ENCODE results near the gene OR2H2.

GRCh38 chr6:29637247-29637646 lies 52.3 kb downstream of the OR2H2 start:
- TF ChIP-seq, protein P1, sequence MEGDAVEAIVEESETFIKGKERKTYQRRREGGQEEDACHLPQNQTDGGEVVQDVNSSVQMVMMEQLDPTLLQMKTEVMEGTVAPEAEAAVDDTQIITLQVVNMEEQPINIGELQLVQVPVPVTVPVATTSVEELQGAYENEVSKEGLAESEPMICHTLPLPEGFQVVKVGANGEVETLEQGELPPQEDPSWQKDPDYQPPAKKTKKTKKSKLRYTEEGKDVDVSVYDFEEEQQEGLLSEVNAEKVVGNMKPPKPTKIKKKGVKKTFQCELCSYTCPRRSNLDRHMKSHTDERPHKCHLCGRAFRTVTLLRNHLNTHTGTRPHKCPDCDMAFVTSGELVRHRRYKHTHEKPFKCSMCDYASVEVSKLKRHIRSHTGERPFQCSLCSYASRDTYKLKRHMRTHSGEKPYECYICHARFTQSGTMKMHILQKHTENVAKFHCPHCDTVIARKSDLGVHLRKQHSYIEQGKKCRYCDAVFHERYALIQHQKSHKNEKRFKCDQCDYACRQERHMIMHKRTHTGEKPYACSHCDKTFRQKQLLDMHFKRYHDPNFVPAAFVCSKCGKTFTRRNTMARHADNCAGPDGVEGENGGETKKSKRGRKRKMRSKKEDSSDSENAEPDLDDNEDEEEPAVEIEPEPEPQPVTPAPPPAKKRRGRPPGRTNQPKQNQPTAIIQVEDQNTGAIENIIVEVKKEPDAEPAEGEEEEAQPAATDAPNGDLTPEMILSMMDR (IDR thresholded peaks at IDR 0.05; ENCODE audit: low read depth, low read length, missing input control): no peak
- no peak for TF ChIP-seq GABPA (IDR thresholded peaks at IDR 0.05 in 1 of 2, conservative IDR thresholded peaks at IDR 0.05 in 1 of 2)
- TF ChIP-seq REST (IDR thresholded peaks at IDR 0.05): no peak
- no peak for TF ChIP-seq YY1 (IDR thresholded peaks at IDR 0.05)

Data from liver (tissue), 3 donors.